GM18526 (cell line): ENCODE data around the gene TYMP.

Source experiments
- POLR2A ChIP-seq: IDR thresholded peaks from 3 replicates; pipeline ENCODE4 v1.6.1; 2011; ENCODE audit not compliant: insufficient read length; ENCODE audit errors: extremely low read depth

The TYMP gene

GRCh38 chr22:50490531-50491308 is 39.1 kb downstream of the TYMP start:
- TF ChIP-seq POLR2A, result no peak

GRCh38 chr22:50489363-50490243 is 40.2 kb downstream of the TYMP start:
- no peak for TF ChIP-seq POLR2A

- TF ChIP-seq POLR2A, result no peak
These were observed 40.9 kb downstream of the TYMP start for GRCh38 chr22:50488886-50489285.

- TF ChIP-seq POLR2A, result no peak
These were observed 41.7 kb downstream of the TYMP start for GRCh38 chr22:50488006-50488677.

GRCh38 chr22:50487290-50488005 is 42.4 kb downstream of the TYMP start:
- no peak for TF ChIP-seq POLR2A

- no peak for TF ChIP-seq POLR2A
These were observed 43.1 kb downstream of the TYMP start, which contains the start of gene MIOX for GRCh38 chr22:50486561-50487289. MIOX (plus strand) TSS chr22:50486859; CDS start chr22:50486898, 39 bp downstream.

- no peak for TF ChIP-seq POLR2A
These were observed 44.3 kb downstream of the TYMP start for GRCh38 chr22:50485221-50486131.

- TF ChIP-seq POLR2A, result no peak
These were observed 45.6 kb downstream of the TYMP start for GRCh38 chr22:50483977-50484853.

GRCh38 chr22:50483556-50483955 is 46.3 kb downstream of the TYMP start:
- no peak for TF ChIP-seq POLR2A

- TF ChIP-seq POLR2A, result no peak
These were observed 46.7 kb downstream of the TYMP start for GRCh38 chr22:50483106-50483505.

GRCh38 chr22:50482107-50483074 is 47.4 kb downstream of the TYMP start:
- no peak for TF ChIP-seq POLR2A
